GM19351 (cell line): ENCODE data around the gene EXOC6B.

ENCODE experiments used
- ATAC-seq: cut with Tn5 transposase; IDR thresholded peaks from one replicate; pipeline ENCODE4 v1.9.1; 2021; ENCODE audit warnings: mild to moderate bottlenecking, moderate library complexity; ENCODE audit not compliant: unreplicated experiment

EXOC6B gene

GRCh38 chr2:72744049-72744448 lies 81.8 kb downstream of the EXOC6B start:
- no peak for ATAC-seq

GRCh38 chr2:72743481-72743880 lies 82.4 kb downstream of the EXOC6B start:
- ATAC-seq = no peak

- no peak for ATAC-seq
Observed at GRCh38 chr2:72738096-72738495, 87.7 kb downstream of the EXOC6B start.

- no peak for ATAC-seq
Observed at GRCh38 chr2:72734432-72734831, 91.4 kb downstream of the EXOC6B start.

GRCh38 chr2:72731116-72731515 lies 94.7 kb downstream of the EXOC6B start:
- ATAC-seq = no peak

- ATAC-seq = no peak
Observed at GRCh38 chr2:72727356-72727755, 98.5 kb downstream of the EXOC6B start.

- no peak for ATAC-seq
Observed at GRCh38 chr2:72723769-72724370, 102.0 kb downstream of the EXOC6B start.

- no peak for ATAC-seq
Observed at GRCh38 chr2:72722492-72723070, 103.3 kb downstream of the EXOC6B start.

GRCh38 chr2:72719416-72719815 lies 106.4 kb downstream of the EXOC6B start:
- ATAC-seq = no peak

GRCh38 chr2:72718876-72719275 lies 107.0 kb downstream of the EXOC6B start:
- no peak for ATAC-seq

- ATAC-seq = no peak
Observed at GRCh38 chr2:72716601-72717000, 109.2 kb downstream of the EXOC6B start.

- no peak for ATAC-seq
Observed at GRCh38 chr2:72713857-72714256, 112.0 kb downstream of the EXOC6B start.

- no peak for ATAC-seq
Observed at GRCh38 chr2:72712977-72713376, 112.9 kb downstream of the EXOC6B start.

GRCh38 chr2:72712304-72712703 lies 113.5 kb downstream of the EXOC6B start:
- no peak for ATAC-seq

GRCh38 chr2:72710418-72711152 lies 115.2 kb downstream of the EXOC6B start:
- peak; percentile 63 for ATAC-seq

GRCh38 chr2:72708236-72708635 lies 117.6 kb downstream of the EXOC6B start:
- ATAC-seq = no peak

- no peak for ATAC-seq
Observed at GRCh38 chr2:72698300-72698699, 127.5 kb downstream of the EXOC6B start.

- no peak for ATAC-seq
Observed at GRCh38 chr2:72696559-72696958, 129.3 kb downstream of the EXOC6B start.

GRCh38 chr2:72695676-72696075 lies 130.2 kb downstream of the EXOC6B start:
- ATAC-seq = no peak

- ATAC-seq = no peak
Observed at GRCh38 chr2:72694715-72695496, 130.9 kb downstream of the EXOC6B start.

GRCh38 chr2:72689579-72690195 lies 136.1 kb downstream of the EXOC6B start:
- no peak for ATAC-seq
